ENCODE results near the gene SLC8A1.
A peak's percentile ranks its signal among the peaks of the same experiment; 100 is the strongest.

SLC8A1 gene

GRCh38 chr2:40150266-40150665 lies 301.6 kb downstream of the SLC8A1 start:
- DNase-seq (ENCODE audit: low read depth) = no peak

- no peak for DNase-seq (ENCODE audit: low read depth)
Observed at GRCh38 chr2:40148334-40148733, 303.6 kb downstream of the SLC8A1 start.

- no peak for DNase-seq (ENCODE audit: low read depth)
Observed at GRCh38 chr2:40147360-40147759, 304.5 kb downstream of the SLC8A1 start.

- no peak for DNase-seq (ENCODE audit: low read depth)
Observed at GRCh38 chr2:40144022-40144421, 307.9 kb downstream of the SLC8A1 start.

GRCh38 chr2:40138314-40138713 lies 313.6 kb downstream of the SLC8A1 start:
- DNase-seq (ENCODE audit: low read depth) = no peak

GRCh38 chr2:40131081-40131704 lies 320.7 kb downstream of the SLC8A1 start:
- no peak for DNase-seq (ENCODE audit: low read depth)

- DNase-seq (ENCODE audit: low read depth) = no peak
Observed at GRCh38 chr2:40130251-40130994, 321.5 kb downstream of the SLC8A1 start.

- DNase-seq (ENCODE audit: low read depth) = no peak
Observed at GRCh38 chr2:40129725-40130124, 322.2 kb downstream of the SLC8A1 start.

GRCh38 chr2:40128796-40129195 lies 323.1 kb downstream of the SLC8A1 start:
- DNase-seq (ENCODE audit: low read depth) = no peak

- peak; percentile 85 for DNase-seq (ENCODE audit: low read depth)
Observed at GRCh38 chr2:40127890-40128557, 323.9 kb downstream of the SLC8A1 start.

GRCh38 chr2:40127146-40127545 lies 324.7 kb downstream of the SLC8A1 start:
- DNase-seq (ENCODE audit: low read depth) = no peak

GRCh38 chr2:40126006-40126405 lies 325.9 kb downstream of the SLC8A1 start:
- no peak for DNase-seq (ENCODE audit: low read depth)

GRCh38 chr2:40123746-40124145 lies 328.1 kb downstream of the SLC8A1 start:
- DNase-seq (ENCODE audit: low read depth) = no peak

GRCh38 chr2:40123326-40123725 lies 328.6 kb downstream of the SLC8A1 start:
- peak; percentile 36 for DNase-seq (ENCODE audit: low read depth)

- DNase-seq (ENCODE audit: low read depth) = no peak
Observed at GRCh38 chr2:40120957-40121356, 330.9 kb downstream of the SLC8A1 start.

- no peak for DNase-seq (ENCODE audit: low read depth)
Observed at GRCh38 chr2:40120026-40120425, 331.9 kb downstream of the SLC8A1 start.

- no peak for DNase-seq (ENCODE audit: low read depth)
Observed at GRCh38 chr2:40118622-40119021, 333.3 kb downstream of the SLC8A1 start.

GRCh38 chr2:40115894-40116293 lies 336.0 kb downstream of the SLC8A1 start:
- DNase-seq (ENCODE audit: low read depth) = no peak

- no peak for DNase-seq (ENCODE audit: low read depth)
Observed at GRCh38 chr2:40115348-40115747, 336.5 kb downstream of the SLC8A1 start.

GRCh38 chr2:40113997-40114396 lies 337.9 kb downstream of the SLC8A1 start:
- no peak for DNase-seq (ENCODE audit: low read depth)

GRCh38 chr2:40113272-40113968 lies 338.5 kb downstream of the SLC8A1 start:
- peak; percentile 27 for DNase-seq (ENCODE audit: low read depth)

GRCh38 chr2:40109381-40109780 lies 342.5 kb downstream of the SLC8A1 start:
- DNase-seq (ENCODE audit: low read depth) = no peak

- DNase-seq (ENCODE audit: low read depth) = no peak
Observed at GRCh38 chr2:40108851-40109250, 343.0 kb downstream of the SLC8A1 start.
